Measurements from ENCODE around the gene AIRE. TPM values are rescaled to one million over a fixed set of nuclear protein-coding genes. Genes with fewer than 3 reads are reported as not detected.
"Not testable (repeated sequence)": the region's sequence is repeated elsewhere in the genome, so short reads cannot be mapped to it uniquely, and the experiment has no call there.

Gene AIRE
- total RNA-seq, 1 donor from 2014 or later = not detected

DNA sequence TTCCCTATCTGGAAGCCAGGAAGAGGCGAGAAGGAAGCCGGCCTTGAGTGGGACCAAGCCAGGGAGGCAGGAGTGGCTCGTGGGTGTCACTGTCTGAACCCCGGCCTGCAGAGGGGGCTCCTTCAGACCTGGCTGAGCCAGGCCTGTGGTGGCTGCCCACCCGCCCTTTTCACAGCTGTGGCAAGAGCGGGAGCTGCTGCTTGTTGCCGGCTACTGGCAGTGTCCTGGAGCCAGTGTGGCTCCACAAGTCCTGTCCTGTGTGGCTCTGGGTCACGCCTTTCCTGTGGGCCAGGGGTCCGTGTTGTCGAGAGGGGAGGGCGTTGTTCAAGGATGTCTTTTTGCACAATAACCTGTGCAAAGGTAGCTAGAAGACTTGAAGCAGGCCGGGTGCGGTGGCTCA is 15.5 kb downstream of the AIRE start:
- no peaks in the 10 kb centered on the region for H3K36me3 Mint-ChIP-seq
- Histone ChIP-seq H3F3A (ENCODE audit: low read depth) (peaks cover 20% of the 10 kb centered on the region), H3K4me1 (peaks cover 26% of the 10 kb centered on the region), H3K79me2 (ENCODE audit: low read depth) (peaks cover 16% of the 10 kb centered on the region), H4K20me1 (ENCODE audit: low read depth) (peaks cover 53% of the 10 kb centered on the region), H3K27ac (no peak overlapping the region), H3K4me3 (peak overlapping the region; percentile 89), H3K27me3 (peaks cover 22% of the 10 kb centered on the region), H2AFZ (replicated peaks) (no peak overlapping the region), H3K9me3 (ENCODE audit: low read depth) (no peaks in the 10 kb centered on the region), H3K9ac (no peak overlapping the region), H3K36me3 (no peaks in the 10 kb centered on the region), H3K4me2 (peak overlapping the region; percentile 86)
- TF ChIP-seq EZH2phosphoT487 (IDR thresholded peaks at IDR 0.05) = no peak
- peaks cover 36% of the 10 kb centered on the region for H3K4me1 Mint-ChIP-seq
- H3K27ac Mint-ChIP-seq = no peak overlapping the region
- DNase-seq (ENCODE audit: low spot score) = no peak
- H3K27me3 Mint-ChIP-seq (ENCODE audit: insufficient read depth, low read depth) = peaks cover 2% of the 10 kb centered on the region
- H3K4me3 Mint-ChIP-seq = peak overlapping the region; percentile 87
- no peaks in the 10 kb centered on the region for H3K9me3 Mint-ChIP-seq

DNA sequence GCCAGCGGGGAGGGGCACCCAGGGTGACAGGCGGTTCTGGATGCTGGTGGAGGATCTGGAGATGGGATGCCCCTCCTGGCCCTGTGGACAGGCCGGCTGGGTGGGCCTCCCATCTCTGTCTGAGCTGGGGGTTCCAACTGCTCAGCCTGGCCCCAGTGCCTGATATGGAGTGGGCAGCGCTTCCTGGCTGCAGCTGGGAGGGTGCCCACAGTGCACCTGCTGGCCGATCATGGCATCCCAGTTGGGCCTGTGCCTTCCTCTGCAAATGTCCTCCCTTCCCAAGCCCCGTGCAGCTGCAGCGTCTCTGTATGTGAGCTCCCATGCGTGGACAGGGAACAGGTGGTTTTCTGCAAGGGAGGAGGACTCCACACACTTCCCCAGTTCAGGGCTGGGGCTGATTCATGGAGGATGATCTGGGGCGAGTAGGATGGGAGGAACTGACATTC is 16.3 kb downstream of the AIRE start:
- peaks cover 26% of the 10 kb centered on the region for H3K4me1 ChIP-seq
- Mint-ChIP-seq H3K27me3 (ENCODE audit: insufficient read depth, low read depth) (peaks cover 2% of the 10 kb centered on the region), H3K9me3 (no peaks in the 10 kb centered on the region), H3K27ac (no peak overlapping the region), H3K4me1 (peaks cover 36% of the 10 kb centered on the region), H3K36me3 (no peaks in the 10 kb centered on the region), H3K4me3 (peak overlapping the region; percentile 76)
- H2AFZ ChIP-seq (replicated peaks) = no peak overlapping the region
- H3K9ac ChIP-seq = no peak overlapping the region
- no peak overlapping the region for H3K4me2 ChIP-seq
- H3K9me3 ChIP-seq (ENCODE audit: low read depth) = no peaks in the 10 kb centered on the region
- H3K27me3 ChIP-seq = peaks cover 22% of the 10 kb centered on the region
- H3K27ac ChIP-seq = no peak overlapping the region
- DNase-seq (ENCODE audit: low spot score) = no peak
- H3K4me3 ChIP-seq = no peak overlapping the region
- TF ChIP-seq EZH2 (IDR thresholded peaks at IDR 0.05) = no peak
- no peak for TF ChIP-seq CTCF (IDR thresholded peaks at IDR 0.05)
- no peak for TF ChIP-seq EZH2phosphoT487 (IDR thresholded peaks at IDR 0.05)
- H3F3A ChIP-seq (ENCODE audit: low read depth) = peaks cover 20% of the 10 kb centered on the region
- peaks cover 60% of the 10 kb centered on the region for H4K20me1 ChIP-seq (ENCODE audit: low read depth)
- no peaks in the 10 kb centered on the region for H3K36me3 ChIP-seq
- H3K79me2 ChIP-seq (ENCODE audit: low read depth) = peaks cover 16% of the 10 kb centered on the region

DNA sequence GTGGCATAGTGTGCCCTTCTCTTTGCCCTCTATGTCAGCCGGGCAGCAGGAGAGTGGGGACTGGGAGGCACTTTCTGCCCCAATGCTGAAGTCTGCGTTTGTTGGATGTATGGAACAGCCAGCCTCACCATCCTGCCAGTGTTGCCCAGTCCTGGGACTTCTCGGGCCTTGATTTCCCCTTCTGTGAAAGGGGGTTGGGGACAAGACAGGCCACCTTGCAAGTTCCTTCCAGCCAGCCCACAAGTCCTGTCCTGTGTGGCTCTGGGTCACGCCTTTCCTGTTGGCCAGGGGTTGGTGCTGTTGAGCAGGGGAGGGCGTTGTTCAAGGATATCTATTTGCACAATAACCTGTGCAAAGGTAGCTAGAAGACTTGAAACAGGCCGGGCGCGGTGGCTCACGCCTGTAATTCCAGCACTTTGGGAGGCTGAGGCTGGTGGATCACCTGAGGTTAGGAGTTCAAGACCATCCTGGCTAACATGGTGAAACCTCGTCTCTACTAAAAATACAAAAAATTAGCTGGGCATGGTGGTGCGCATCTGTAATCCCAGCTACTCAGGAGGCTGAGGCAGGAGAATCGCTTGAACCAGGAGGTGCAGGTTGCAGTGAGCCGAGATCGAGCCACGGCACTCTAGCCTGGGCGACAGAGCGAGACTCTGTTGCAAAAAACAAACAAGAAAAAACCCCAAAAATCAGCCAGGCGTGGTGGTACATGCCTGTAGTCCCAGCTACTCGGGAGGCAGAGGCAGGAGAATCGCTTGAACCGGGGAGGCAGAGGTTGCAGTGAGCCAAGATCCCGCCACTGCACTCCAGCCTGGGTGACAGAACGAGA is 17.1 kb downstream of the AIRE start:
- Histone ChIP-seq H4K20me1 (ENCODE audit: low read depth) (peaks cover 66% of the 10 kb centered on the region), H3K79me2 (ENCODE audit: low read depth) (peaks cover 16% of the 10 kb centered on the region), H3F3A (ENCODE audit: low read depth) (peaks cover 20% of the 10 kb centered on the region), H3K27me3 (peaks cover 19% of the 10 kb centered on the region), H3K4me1 (peaks cover 26% of the 10 kb centered on the region)
- H3K27ac ChIP-seq; H3K9ac ChIP-seq; H3K27ac Mint-ChIP-seq; H3K4me3 ChIP-seq; H3K27me3 Mint-ChIP-seq (ENCODE audit: insufficient read depth, low read depth); H3K36me3 Mint-ChIP-seq; H3K9me3 Mint-ChIP-seq; H2AFZ ChIP-seq (replicated peaks); H3K36me3 ChIP-seq; H3K9me3 ChIP-seq (ENCODE audit: low read depth); H3K4me2 ChIP-seq: not testable (repeated sequence)
- TF ChIP-seq CTCF (IDR thresholded peaks at IDR 0.05) = peak; percentile 43
- peaks cover 41% of the 10 kb centered on the region for H3K4me1 Mint-ChIP-seq
- peak overlapping the region; percentile 46 for H3K4me3 Mint-ChIP-seq
- peak; percentile 38 for DNase-seq (ENCODE audit: low spot score)

DNA sequence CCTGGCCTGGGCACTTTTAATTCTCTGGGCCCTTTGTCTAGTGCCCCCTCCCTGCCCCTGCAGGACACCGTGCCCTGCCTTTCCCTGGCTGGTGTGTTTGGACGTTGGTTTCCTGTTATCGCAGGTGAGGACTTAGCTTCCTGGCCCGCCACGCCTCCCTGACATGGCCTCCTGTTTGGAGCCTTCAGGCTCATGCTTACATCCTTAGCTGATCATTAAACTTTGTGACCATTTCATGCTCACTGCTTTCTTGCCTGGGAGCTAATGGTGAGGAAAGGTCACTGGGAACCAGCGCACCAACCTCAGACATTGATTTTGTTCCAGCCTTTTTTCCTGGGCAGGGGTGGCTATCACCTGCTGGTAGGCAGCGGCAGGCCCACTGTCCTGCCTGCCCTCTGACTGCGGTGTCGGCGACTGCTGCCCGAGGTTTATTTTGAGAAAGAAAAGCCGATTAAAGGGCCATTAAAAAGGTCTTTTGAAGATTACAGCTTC is 17.9 kb downstream of the AIRE start:
- Mint-ChIP-seq H3K27me3 (ENCODE audit: insufficient read depth, low read depth) (peaks cover 2% of the 10 kb centered on the region), H3K9me3 (no peaks in the 10 kb centered on the region), H3K4me1 (peaks cover 47% of the 10 kb centered on the region), H3K36me3 (no peaks in the 10 kb centered on the region), H3K27ac (peak overlapping the region; percentile 85), H3K4me3 (peak overlapping the region; percentile 78)
- H4K20me1 ChIP-seq (ENCODE audit: low read depth) = peaks cover 72% of the 10 kb centered on the region
- H3K36me3 ChIP-seq = no peaks in the 10 kb centered on the region
- H3K27me3 ChIP-seq = peaks cover 11% of the 10 kb centered on the region
- peaks cover 20% of the 10 kb centered on the region for H3F3A ChIP-seq (ENCODE audit: low read depth)
- peak overlapping the region; percentile 59 for H3K4me2 ChIP-seq
- TF ChIP-seq EZH2phosphoT487 (IDR thresholded peaks at IDR 0.05) = no peak
- TF ChIP-seq EZH2 (IDR thresholded peaks at IDR 0.05) = no peak
- no peak for TF ChIP-seq CTCF (IDR thresholded peaks at IDR 0.05)
- no peak overlapping the region for H2AFZ ChIP-seq (replicated peaks)
- H3K9me3 ChIP-seq (ENCODE audit: low read depth) = no peaks in the 10 kb centered on the region
- peaks cover 26% of the 10 kb centered on the region for H3K4me1 ChIP-seq
- H3K79me2 ChIP-seq (ENCODE audit: low read depth) = peaks cover 16% of the 10 kb centered on the region
- peak overlapping the region; percentile 54 for H3K27ac ChIP-seq
- H3K4me3 ChIP-seq = no peak overlapping the region
- DNase-seq (ENCODE audit: low spot score) = no peak
- no peak overlapping the region for H3K9ac ChIP-seq
